ENCODE data around the gene XPNPEP2. TPM values are rescaled to one million over a fixed set of nuclear protein-coding genes. Genes with fewer than 3 reads are reported as not detected.

The XPNPEP2 gene
- total RNA-seq, 1 donor from 2014 or later: not detected

DNA sequence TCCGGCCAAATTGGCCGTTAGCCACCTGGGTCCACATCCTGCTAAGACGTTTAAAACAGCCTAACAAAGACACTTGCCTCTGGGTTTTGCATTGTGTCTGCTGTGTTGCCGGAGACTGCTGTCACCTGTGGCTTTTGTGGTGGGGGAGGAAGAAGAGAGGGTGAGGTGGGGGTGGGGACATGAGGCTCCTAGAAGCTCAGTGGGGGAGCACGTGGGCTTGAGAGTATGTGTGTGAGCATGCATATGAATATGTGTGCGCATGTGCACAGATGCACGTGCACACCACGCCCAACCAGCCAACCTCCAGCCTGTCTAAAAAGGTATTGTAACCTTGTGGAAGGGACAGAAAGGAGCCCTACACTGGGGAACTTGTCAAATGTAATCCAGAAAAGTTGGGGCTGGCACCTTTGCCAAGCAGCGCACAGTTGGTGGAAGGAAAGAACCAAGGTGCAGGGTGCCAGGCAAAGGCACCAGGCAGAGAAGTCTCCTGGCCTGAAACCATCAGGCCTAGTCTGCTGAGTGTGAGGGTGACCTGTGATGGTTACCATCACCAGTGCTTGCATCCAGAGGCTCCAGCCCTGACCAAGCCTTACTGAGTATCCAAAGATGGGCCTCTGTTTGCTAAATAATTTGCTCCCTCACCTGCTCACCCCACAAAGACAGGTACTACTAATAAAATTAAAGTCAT, 30.8 kb downstream of the XPNPEP2 start:
- Mint-ChIP-seq H3K36me3 (ENCODE audit: low read depth, unreplicated experiment) (no peaks in the 10 kb centered on the region), H3K9me3 (ENCODE audit: unreplicated experiment) (no peaks in the 10 kb centered on the region), H3K4me1 (ENCODE audit: low read depth, unreplicated experiment) (no peaks in the 10 kb centered on the region), H3K27ac (ENCODE audit: unreplicated experiment) (no peak overlapping the region), H3K4me3 (ENCODE audit: unreplicated experiment) (peak overlapping the region; percentile 27), H3K27me3 (ENCODE audit: low read depth, unreplicated experiment) (peaks cover 9% of the 10 kb centered on the region)
- Histone ChIP-seq H3K9ac (ENCODE audit: low read length) (no peak overlapping the region), H3K9me3 (ENCODE audit: insufficient read depth, low read depth, low read length) (no peaks in the 10 kb centered on the region), H3K4me2 (ENCODE audit: low read length) (no peak overlapping the region), H3K27me3 (ENCODE audit: insufficient read depth, low read length) (no peaks in the 10 kb centered on the region), H4K20me1 (ENCODE audit: insufficient read depth, low read length) (no peaks in the 10 kb centered on the region), H3K4me1 (ENCODE audit: insufficient read depth, low read length) (no peaks in the 10 kb centered on the region), H2AFZ (ENCODE audit: low read depth, low read length) (no peak overlapping the region), H3K4me3 (ENCODE audit: insufficient read depth, low read depth, low read length) (no peak overlapping the region), H3K79me2 (ENCODE audit: insufficient read depth, low read length) (no peaks in the 10 kb centered on the region), H3K36me3 (ENCODE audit: insufficient read depth, low read length) (no peaks in the 10 kb centered on the region), H3K27ac (ENCODE audit: low read depth, low read length) (no peak overlapping the region)
- DNase-seq (ENCODE audit: low read depth): no peak
- no peak for FAIRE-seq
- no peak for TF ChIP-seq EZH2 (IDR thresholded peaks at IDR 0.05; ENCODE audit: insufficient read depth, low read length)
- TF ChIP-seq, protein P1, sequence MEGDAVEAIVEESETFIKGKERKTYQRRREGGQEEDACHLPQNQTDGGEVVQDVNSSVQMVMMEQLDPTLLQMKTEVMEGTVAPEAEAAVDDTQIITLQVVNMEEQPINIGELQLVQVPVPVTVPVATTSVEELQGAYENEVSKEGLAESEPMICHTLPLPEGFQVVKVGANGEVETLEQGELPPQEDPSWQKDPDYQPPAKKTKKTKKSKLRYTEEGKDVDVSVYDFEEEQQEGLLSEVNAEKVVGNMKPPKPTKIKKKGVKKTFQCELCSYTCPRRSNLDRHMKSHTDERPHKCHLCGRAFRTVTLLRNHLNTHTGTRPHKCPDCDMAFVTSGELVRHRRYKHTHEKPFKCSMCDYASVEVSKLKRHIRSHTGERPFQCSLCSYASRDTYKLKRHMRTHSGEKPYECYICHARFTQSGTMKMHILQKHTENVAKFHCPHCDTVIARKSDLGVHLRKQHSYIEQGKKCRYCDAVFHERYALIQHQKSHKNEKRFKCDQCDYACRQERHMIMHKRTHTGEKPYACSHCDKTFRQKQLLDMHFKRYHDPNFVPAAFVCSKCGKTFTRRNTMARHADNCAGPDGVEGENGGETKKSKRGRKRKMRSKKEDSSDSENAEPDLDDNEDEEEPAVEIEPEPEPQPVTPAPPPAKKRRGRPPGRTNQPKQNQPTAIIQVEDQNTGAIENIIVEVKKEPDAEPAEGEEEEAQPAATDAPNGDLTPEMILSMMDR (IDR thresholded peaks at IDR 0.05; ENCODE audit: insufficient read depth, low read depth, low read length): no peak

DNA sequence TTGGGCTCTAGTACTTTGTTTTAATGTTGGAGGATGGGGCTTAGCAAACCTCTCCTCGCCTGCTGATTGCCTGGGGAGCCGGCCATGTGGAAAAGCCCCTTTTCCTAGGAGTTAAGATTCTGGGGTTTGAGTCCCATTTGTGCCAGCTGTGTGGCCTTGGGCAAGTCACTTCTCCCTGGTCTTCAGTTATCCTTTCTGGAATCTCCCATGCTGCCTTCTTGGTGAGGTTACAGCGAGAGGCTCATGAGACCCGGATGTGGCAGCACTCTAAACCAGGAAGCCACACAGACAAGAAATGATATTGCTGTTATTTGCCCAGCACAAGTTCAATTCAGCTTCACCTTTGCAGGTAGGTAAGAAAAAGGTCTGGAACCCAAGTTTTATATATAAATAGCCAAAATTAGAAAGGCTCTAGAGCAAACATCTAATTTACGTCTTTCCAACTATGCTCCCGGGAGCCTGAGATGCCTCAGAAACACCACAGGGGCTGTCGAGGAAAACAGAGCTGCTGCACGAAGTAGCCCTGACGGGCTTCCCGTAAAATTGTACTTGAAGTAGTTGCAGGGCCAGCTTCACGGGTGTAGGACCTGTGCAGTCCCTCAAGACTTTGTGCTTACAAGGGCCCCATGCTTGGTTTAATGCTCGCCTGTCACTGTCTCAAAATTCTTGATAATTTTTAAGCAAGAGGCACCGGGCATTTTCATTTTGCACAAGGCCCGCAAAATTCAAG, 32.7 kb downstream of the XPNPEP2 start:
- Mint-ChIP-seq H3K9me3 (ENCODE audit: unreplicated experiment) (no peaks in the 10 kb centered on the region), H3K36me3 (ENCODE audit: low read depth, unreplicated experiment) (no peaks in the 10 kb centered on the region), H3K4me3 (ENCODE audit: unreplicated experiment) (no peak overlapping the region), H3K27me3 (ENCODE audit: low read depth, unreplicated experiment) (peaks cover 10% of the 10 kb centered on the region), H3K4me1 (ENCODE audit: low read depth, unreplicated experiment) (no peaks in the 10 kb centered on the region), H3K27ac (ENCODE audit: unreplicated experiment) (no peak overlapping the region)
- Histone ChIP-seq H3K9ac (ENCODE audit: low read length) (no peak overlapping the region), H3K27ac (ENCODE audit: low read depth, low read length) (no peak overlapping the region), H3K4me1 (ENCODE audit: insufficient read depth, low read length) (no peaks in the 10 kb centered on the region), H3K36me3 (ENCODE audit: insufficient read depth, low read length) (no peaks in the 10 kb centered on the region), H4K20me1 (ENCODE audit: insufficient read depth, low read length) (no peaks in the 10 kb centered on the region), H2AFZ (ENCODE audit: low read depth, low read length) (no peak overlapping the region), H3K4me3 (ENCODE audit: insufficient read depth, low read depth, low read length) (no peak overlapping the region), H3K79me2 (ENCODE audit: insufficient read depth, low read length) (no peaks in the 10 kb centered on the region), H3K4me2 (ENCODE audit: low read length) (no peak overlapping the region), H3K9me3 (ENCODE audit: insufficient read depth, low read depth, low read length) (no peaks in the 10 kb centered on the region), H3K27me3 (ENCODE audit: insufficient read depth, low read length) (no peaks in the 10 kb centered on the region)
- DNase-seq (ENCODE audit: low read depth) (no peak), FAIRE-seq (no peak)
- TF ChIP-seq, protein P1 (IDR thresholded peaks at IDR 0.05; ENCODE audit: insufficient read depth, low read depth, low read length): no peak
- TF ChIP-seq EZH2 (IDR thresholded peaks at IDR 0.05; ENCODE audit: insufficient read depth, low read length): no peak
